Sigmoid colon (tissue), 7 donors: ENCODE measurements around the gene FBXO21. TPM values are rescaled to one million over a fixed set of nuclear protein-coding genes. Genes with fewer than 3 reads are reported as not detected.

Experiments
- DNase-seq: peaks from one replicate; pipeline ENCODE4 v3.0.0-alpha.2; 2019
- H3K27ac ChIP-seq, 4 donors: fragments of 200-600 bp; sonication (generic); one replicate each; pipeline ENCODE4 v1.5.1; 2016 to 2019; ENCODE audit warnings: mild to moderate bottlenecking in 1 of 4
- H3K27me3 ChIP-seq, 3 donors: fragments of 200-600 bp; sonication (generic); one replicate each; pipeline ENCODE4 v1.5.1; 2019; ENCODE audit warnings: mild to moderate bottlenecking in 1 of 3
- H3K36me3 ChIP-seq, 4 donors: fragments of 200-600 bp; sonication (generic); one replicate each; pipeline ENCODE4 v1.5.1; 2016 to 2019
- H3K4me1 ChIP-seq, 4 donors: fragments of 200-600 bp; sonication (generic); one replicate each; pipeline ENCODE4 v1.5.1; 2017 to 2019
- H3K4me3 ChIP-seq, 4 donors: fragments of 200-600 bp; sonication (generic); one replicate each; pipeline ENCODE4 v1.5.1; 2017 to 2019; ENCODE audit warnings: mild to moderate bottlenecking in 2 of 4, moderate library complexity in 1 of 4
- H3K9me3 ChIP-seq, 4 donors: fragments of 200-600 bp in 3 of 4; sonication (generic) in 3 of 4; one replicate each; pipeline versions ENCODE4 v1.5.1 to v1.6.1; 2013 to 2019
- EP300 ChIP-seq, 4 donors: sonication (generic); formaldehyde crosslinking; IDR thresholded peaks; one replicate each; pipeline ENCODE4 v1.6.1; 2017; ENCODE audit warnings: antibody characterized with exemption in 4 of 4
- POLR2A ChIP-seq, 2 donors: fragments of 450-650 bp; IDR thresholded peaks; one replicate each; pipeline ENCODE4 v1.6.1; 2016; ENCODE audit warnings: antibody characterized with exemption in 2 of 2, mild to moderate bottlenecking in 2 of 2, moderate library complexity in 2 of 2
- POLR2AphosphoS5 ChIP-seq, 4 donors: sonication (generic); formaldehyde crosslinking; IDR thresholded peaks; one replicate each; pipeline ENCODE4 v1.6.1; 2017; ENCODE audit warnings: antibody characterized with exemption in 4 of 4
- WGBS, 2 donors: extraction: QIAGEN DNeasy Blood & Tissue Kit; methylation state at CpG; one replicate each; pipeline ENCODE4 v1.1.7; 2013; 5-methylcytosine and 5-hydroxymethylcytosine counted together
- intact Hi-C: fragments of 100-400 bp; cut with DNase I; formaldehyde crosslinking; loops from one replicate; pipeline ENCODE4 v1.15.1; 2023
- polyA plus RNA-seq, 3 donors: library from polyadenylated mRNA; stranded (reverse); fragments of 200-250 nt; gene quantifications; one replicate each; pipeline ENCODE4 v1.2.3, GENCODE V29; 2013
- total RNA-seq, 4 donors: library from RNA; depleted of rRNA; stranded (reverse); fragments of >200 nt; gene quantifications; one replicate each; pipeline ENCODE4 v1.1.0, GENCODE V29; 2016
- TF ChIP-seq, protein P1 (sequence below), 4 experiments: fragments of 450-650 bp in 3 of 4; fragments of 200-600 bp in 1 of 4; IDR thresholded peaks; one replicate each; pipeline ENCODE4 v1.5.1; 2016 to 2019; ENCODE audit warnings: antibody characterized with exemption in 4 of 4, mild to moderate bottlenecking in 3 of 4, moderate library complexity in 2 of 4
- donor health status: healthy with polysubstance abuse.
- donor health status: Bipolar disorder and iron deficiency.
- donor health status: healthy.

FBXO21 gene
- total and polyA plus RNA-seq, 7 donors = 6.6 to 134 (median 40.7) TPM

DNA sequence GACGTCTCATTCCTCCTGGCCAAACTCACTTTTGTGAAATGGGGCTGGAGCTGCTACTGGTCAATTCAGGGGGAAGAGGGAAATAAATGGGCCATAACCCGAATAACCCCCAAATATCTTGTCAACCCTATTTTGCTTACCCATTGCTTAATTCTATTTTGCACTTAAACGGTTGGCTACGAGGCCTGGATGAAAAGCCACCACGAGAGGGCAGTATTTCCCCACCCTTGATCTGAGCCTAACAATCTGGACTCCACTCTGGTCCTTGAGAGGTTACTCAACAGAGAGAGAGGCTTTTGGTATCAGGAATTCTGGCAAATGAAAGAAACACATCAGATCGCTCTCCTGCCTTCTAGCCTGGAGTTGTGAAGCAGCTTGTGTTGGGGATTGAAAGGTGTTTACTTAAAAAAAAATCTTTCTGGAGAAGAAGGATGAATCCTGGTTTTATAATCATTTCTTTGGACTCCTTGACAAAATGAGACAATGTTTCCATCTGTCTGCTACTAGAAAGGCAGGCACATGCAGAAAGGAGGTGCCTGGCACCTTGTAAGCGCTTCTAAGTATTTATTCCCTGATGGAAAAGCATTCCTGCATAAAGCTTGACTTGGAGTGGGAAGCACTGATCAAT is 22.4 kb upstream of the FBXO21 start:
- TF ChIP-seq, protein P1, sequence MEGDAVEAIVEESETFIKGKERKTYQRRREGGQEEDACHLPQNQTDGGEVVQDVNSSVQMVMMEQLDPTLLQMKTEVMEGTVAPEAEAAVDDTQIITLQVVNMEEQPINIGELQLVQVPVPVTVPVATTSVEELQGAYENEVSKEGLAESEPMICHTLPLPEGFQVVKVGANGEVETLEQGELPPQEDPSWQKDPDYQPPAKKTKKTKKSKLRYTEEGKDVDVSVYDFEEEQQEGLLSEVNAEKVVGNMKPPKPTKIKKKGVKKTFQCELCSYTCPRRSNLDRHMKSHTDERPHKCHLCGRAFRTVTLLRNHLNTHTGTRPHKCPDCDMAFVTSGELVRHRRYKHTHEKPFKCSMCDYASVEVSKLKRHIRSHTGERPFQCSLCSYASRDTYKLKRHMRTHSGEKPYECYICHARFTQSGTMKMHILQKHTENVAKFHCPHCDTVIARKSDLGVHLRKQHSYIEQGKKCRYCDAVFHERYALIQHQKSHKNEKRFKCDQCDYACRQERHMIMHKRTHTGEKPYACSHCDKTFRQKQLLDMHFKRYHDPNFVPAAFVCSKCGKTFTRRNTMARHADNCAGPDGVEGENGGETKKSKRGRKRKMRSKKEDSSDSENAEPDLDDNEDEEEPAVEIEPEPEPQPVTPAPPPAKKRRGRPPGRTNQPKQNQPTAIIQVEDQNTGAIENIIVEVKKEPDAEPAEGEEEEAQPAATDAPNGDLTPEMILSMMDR (IDR thresholded peaks at IDR 0.05) = peak; percentile 28 to 80 (median 60)
- no peak for TF ChIP-seq POLR2A (IDR thresholded peaks at IDR 0.05)
- intact Hi-C loops = loop anchor here (1.0 to 10.0 kb wide), 2 partner anchors 372 to 625 kb away; no protein-coding TSS in a partner anchor
- Histone ChIP-seq H3K27me3 (peaks cover 0 to 5% (median 0%) of the 10 kb centered on the region in 3 donors), H3K27ac (no peak overlapping the region), H3K9me3 (no peaks in the 10 kb centered on the region), H3K36me3 (no peaks in the 10 kb centered on the region), H3K4me3 (no peak overlapping the region), H3K4me1 (no peaks in the 10 kb centered on the region)
- peak; percentile 81 for DNase-seq
- WGBS, 2 donors = 20% methylated on average over 7 of the region's 7 CpGs

DNA sequence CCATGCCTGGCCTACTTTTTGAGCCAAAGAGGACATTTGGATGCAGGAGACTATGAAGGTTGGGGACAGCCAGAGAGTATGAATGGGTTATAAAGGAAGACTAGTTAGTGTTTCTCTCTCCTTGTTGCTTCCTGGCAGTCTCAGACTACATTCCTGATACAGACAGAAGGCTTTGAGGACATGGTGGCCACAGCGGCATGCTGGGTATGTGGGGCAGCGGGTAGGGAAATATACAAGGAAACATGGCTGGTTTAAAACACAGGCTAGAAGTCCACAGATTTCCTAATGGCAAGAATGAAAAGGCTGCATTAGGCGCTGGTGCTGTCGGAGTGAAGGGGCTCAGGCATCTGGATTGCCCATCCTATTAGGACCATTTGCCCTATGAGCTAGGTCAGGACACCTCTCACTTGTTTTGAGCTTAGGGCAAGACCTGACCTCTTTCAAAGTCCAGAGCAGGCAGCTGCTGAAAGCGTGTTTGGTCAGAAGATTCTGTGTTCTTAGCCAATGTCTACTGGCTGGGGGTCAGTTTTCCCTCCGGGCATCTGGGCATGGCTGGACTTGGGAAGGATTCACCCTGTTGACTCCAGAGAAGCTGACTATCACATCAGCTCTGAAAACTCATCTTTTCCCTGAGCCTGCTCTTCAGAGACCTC is 20.1 kb upstream of the FBXO21 start:
- H3K27me3 ChIP-seq = no peaks in the 10 kb centered on the region

DNA sequence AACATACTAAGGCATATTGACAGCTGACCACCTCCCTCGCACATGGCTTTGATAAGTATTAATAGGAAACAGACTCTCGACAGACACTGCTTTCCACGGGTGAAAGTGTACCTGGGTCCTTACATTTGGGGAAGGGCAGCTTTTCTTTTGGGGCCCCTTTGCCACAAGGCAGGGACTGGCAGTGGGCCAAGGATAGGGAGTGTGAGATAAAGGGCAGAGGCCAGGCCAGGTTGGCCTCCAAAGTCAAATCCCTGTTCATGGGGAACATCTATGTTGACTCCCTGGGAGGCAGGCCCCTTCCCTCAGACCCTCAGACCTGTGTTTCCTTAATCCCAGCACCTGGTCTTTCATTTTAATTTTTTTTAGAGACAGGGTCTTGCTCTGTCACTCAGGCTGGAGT is 19.4 kb upstream of the FBXO21 start:
- intact Hi-C loops = loop anchor here (10.0 kb wide), 1 partner anchor 375 kb away; no protein-coding TSS in a partner anchor
- Histone ChIP-seq H3K4me1 (no peaks in the 10 kb centered on the region), H3K36me3 (no peaks in the 10 kb centered on the region), H3K9me3 (no peaks in the 10 kb centered on the region), H3K27me3 (no peaks in the 10 kb centered on the region), H3K27ac (no peak overlapping the region), H3K4me3 (no peak overlapping the region)
- WGBS, 2 donors = 73 to 74% methylated on average over 3 of the region's 3 CpGs
- TF ChIP-seq, protein P1 (IDR thresholded peaks at IDR 0.05) = no peak
- TF ChIP-seq POLR2A (IDR thresholded peaks at IDR 0.05) (no peak), POLR2AphosphoS5 (IDR thresholded peaks at IDR 0.05) (no peak)
- DNase-seq = no peak

More for the DNA sequence above, 20.1 kb upstream of the FBXO21 start:
- H3K4me3 ChIP-seq = no peak overlapping the region
- no peak for DNase-seq
- H3K4me1 ChIP-seq = no peaks in the 10 kb centered on the region
- no peaks in the 10 kb centered on the region for H3K36me3 ChIP-seq
- no peak overlapping the region for H3K27ac ChIP-seq
- WGBS, 2 donors = 90 to 91% methylated on average over 6 of the region's 6 CpGs
- TF ChIP-seq POLR2AphosphoS5 (IDR thresholded peaks at IDR 0.05) = no peak
- TF ChIP-seq EP300 (IDR thresholded peaks at IDR 0.05) = no peak
- TF ChIP-seq POLR2A (IDR thresholded peaks at IDR 0.05) = no peak
- TF ChIP-seq, protein P1 (IDR thresholded peaks at IDR 0.05) = no peak
- intact Hi-C loops = loop anchor here (10.0 kb wide), 1 partner anchor 374 kb away; no protein-coding TSS in a partner anchor
- no peaks in the 10 kb centered on the region for H3K9me3 ChIP-seq

DNA sequence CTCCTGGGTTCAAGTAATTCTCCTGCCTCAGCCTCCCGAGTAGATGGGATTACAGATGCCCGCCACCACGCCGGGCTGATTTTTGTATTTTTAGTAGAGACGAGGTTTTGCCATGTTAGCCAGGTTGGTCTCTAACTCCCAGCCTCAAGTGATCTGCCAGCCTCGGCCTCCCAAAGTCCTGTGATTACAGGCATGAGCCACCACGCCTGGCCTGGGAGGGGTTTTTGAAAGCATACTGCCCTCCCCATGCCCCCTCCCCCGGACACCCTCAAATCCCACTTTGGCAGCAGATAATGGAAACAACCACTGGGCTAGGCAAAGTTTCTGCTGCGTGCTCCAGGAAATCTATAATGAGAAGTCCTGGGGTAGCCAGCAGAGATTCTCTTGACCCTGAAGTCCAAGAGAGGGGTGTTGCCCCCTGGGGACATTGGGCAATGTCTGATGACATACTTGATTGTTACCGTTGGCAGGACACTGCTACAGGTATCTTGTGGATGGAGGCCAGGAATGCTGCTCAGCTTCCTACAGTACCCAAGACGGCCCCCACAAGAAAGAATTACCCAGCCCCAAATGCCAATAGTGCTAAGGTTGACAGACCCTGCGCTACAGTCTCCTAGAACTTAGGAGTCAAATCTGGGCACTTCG is 18.7 kb upstream of the FBXO21 start:
- intact Hi-C loops = no loop called here
- DNase-seq = no peak
- Histone ChIP-seq H3K27me3 (no peaks in the 10 kb centered on the region), H3K27ac (no peak overlapping the region), H3K4me3 (no peak overlapping the region), H3K9me3 (no peaks in the 10 kb centered on the region), H3K36me3 (no peaks in the 10 kb centered on the region), H3K4me1 (no peaks in the 10 kb centered on the region)
- TF ChIP-seq POLR2AphosphoS5 (IDR thresholded peaks at IDR 0.05) = no peak
- no peak for TF ChIP-seq EP300 (IDR thresholded peaks at IDR 0.05)
- TF ChIP-seq, protein P1 (IDR thresholded peaks at IDR 0.05) = no peak
- TF ChIP-seq POLR2A (IDR thresholded peaks at IDR 0.05) = no peak
- 81 to 89% methylated on average over 13 of the region's 13 CpGs for WGBS, 2 donors
